GM12801 (cell line): ENCODE results near the gene PRKCD.

Experiments used
- CTCF ChIP-seq: IDR thresholded peaks from one replicate; pipeline ENCODE4 v1.5.1; 2011; ENCODE audit warnings: control low read depth; ENCODE audit not compliant: insufficient read length; ENCODE audit errors: extremely low read depth

PRKCD gene

GRCh38 chr3:53191836-53192480 lies 30.9 kb downstream of the PRKCD start:
- no peak for TF ChIP-seq CTCF

GRCh38 chr3:53192608-53193007 lies 31.6 kb downstream of the PRKCD start:
- TF ChIP-seq CTCF, result no peak

DNA sequence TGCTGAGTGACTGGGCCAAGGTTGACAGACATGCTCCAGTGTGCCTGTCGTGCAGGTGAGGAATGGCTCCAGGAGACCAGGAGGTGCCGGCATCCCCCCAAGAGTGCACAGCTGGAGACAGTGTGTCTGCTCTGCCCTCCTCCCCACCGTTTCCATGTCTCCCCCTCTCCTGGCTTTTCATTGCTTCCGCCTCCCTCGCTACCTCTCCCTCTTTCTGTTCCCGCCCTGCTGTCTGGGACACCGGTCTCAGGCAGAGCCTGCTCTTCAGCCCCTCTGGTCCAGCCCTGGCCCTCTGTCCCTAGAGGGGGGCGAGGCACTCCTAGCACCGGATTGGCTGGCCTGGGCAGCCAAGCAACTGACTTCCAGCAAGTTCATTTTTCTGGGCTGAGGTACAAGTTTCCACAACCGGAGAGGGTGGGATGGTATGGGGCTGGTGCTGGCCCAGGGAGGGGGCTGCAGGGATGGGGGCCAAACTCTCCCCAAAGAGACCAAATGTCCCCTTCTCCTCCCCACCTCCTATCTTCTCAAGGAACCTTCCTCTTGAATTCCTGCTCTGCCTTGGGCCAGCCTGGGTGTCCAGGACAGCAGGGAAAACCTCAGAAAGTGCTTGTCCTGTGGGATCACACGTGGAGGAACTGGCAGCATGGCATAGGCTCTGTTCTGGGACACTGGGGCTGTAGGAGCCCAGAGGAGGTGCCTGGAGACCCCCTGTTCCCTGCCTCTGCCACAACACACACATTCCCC lies 32.6 kb downstream of the PRKCD start:
- TF ChIP-seq CTCF, result no peak

DNA sequence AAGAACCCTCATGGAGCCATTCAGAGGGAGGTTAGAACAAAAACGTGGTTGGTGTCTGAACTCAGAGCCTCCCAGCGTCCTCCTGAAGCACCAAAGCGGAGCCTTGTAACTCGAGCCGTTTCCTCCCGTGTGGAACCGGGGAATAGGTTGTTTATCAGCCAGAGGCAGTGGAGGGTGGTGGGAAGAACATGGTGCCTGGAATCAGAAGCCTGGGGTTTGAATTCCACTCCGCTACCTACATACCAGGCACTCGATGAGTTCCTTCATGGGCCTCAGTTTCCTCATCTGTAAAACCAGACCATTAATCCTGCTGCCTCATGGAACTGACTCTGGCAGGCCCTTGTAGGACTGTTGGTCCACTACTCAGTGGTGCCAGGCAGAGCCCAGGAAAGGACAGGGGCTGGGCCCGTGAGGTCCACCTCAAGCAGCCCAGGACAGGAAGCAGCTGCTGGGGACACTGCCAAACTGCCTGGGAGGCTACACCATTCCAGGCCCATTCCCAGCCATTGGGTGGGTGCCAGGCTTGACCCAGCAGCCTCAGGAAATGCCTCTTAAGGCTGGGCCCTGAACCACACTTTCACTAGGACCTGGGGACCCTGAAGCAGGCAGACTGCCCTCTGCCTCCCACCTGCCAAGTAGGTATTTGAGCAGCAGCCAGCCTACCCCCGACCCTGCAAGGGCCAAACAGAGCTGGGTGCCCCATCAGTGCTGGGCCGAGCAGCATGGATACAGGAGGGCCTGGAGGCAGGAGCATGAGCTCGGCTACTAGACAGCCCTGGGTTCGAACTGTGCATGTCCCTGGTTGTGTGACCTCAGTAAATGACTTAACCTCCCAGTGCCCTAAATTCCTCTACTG lies 33.4 kb downstream of the PRKCD start:
- TF ChIP-seq CTCF, result no peak

DNA sequence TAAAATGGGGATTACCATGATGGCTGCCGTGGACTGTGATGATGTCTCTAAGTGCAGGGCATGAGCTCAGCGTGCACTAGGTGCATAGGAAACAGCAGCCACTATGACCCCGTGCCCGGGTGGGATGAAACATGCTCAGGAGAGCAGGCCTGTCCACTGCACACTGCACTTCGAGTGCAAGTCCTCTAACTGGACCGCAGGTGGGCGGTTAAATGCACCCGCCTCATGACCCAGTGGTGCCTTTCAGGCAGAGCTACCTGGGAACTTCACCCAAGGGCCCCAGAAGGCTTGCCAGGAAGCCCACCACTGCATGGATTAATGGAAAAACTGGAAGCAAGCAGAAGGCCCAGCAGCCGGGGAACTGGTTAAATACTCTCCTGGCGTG lies 34.0 kb downstream of the PRKCD start:
- TF ChIP-seq CTCF, result no peak

GRCh38 chr3:53195602-53196574 lies 34.9 kb downstream of the PRKCD start:
- peak; percentile 32 for TF ChIP-seq CTCF
